HPDE6-E6E7 (cell line): ENCODE data around the gene VRK1.

Experiments used
- DNase-seq: peaks from one replicate; pipeline ENCODE4 v3.0.0; 2011; ENCODE audit warnings: missing footprints; ENCODE audit errors: extremely low spot score

Gene VRK1

GRCh38 chr14:96790706-96791105, 6.5 kb upstream of the VRK1 start:
- DNase-seq, result no peak

GRCh38 chr14:96792003-96792402, 5.2 kb upstream of the VRK1 start:
- DNase-seq, result no peak

- DNase-seq, result no peak
These were observed 4.6 kb upstream of the VRK1 start for GRCh38 chr14:96792591-96792990.

GRCh38 chr14:96793547-96793946, 3.6 kb upstream of the VRK1 start:
- DNase-seq, result no peak

- DNase-seq, result no peak
These were observed 1.9 kb upstream of the VRK1 start for GRCh38 chr14:96795109-96795828.

GRCh38 chr14:96797582-96798349, 584 bp downstream of the VRK1 start:
- DNase-seq, result peak; percentile 28

- DNase-seq, result no peak
These were observed 1.8 kb downstream of the VRK1 start for GRCh38 chr14:96798956-96799355.

- no peak for DNase-seq
These were observed 2.4 kb downstream of the VRK1 start for GRCh38 chr14:96799489-96800054.

GRCh38 chr14:96801931-96802330, 4.7 kb downstream of the VRK1 start:
- DNase-seq, result no peak

- no peak for DNase-seq
These were observed 5.8 kb downstream of the VRK1 start for GRCh38 chr14:96802963-96803362.

- no peak for DNase-seq
These were observed 6.8 kb downstream of the VRK1 start for GRCh38 chr14:96803958-96804357.

- no peak for DNase-seq
These were observed 7.7 kb downstream of the VRK1 start for GRCh38 chr14:96804895-96805294.

- DNase-seq, result no peak
These were observed 8.8 kb downstream of the VRK1 start for GRCh38 chr14:96805956-96806355.

GRCh38 chr14:96806836-96807235, 9.7 kb downstream of the VRK1 start:
- no peak for DNase-seq

- DNase-seq, result no peak
These were observed 11.6 kb downstream of the VRK1 start for GRCh38 chr14:96808619-96809406.

GRCh38 chr14:96811265-96811664, 14.1 kb downstream of the VRK1 start:
- no peak for DNase-seq

GRCh38 chr14:96811985-96812667, 14.9 kb downstream of the VRK1 start:
- no peak for DNase-seq

- DNase-seq, result no peak
These were observed 19.1 kb downstream of the VRK1 start for GRCh38 chr14:96816281-96816680.

GRCh38 chr14:96817750-96818666, 20.8 kb downstream of the VRK1 start:
- DNase-seq, result no peak

- DNase-seq, result peak; percentile 83
These were observed 24.3 kb downstream of the VRK1 start for GRCh38 chr14:96821501-96821900.
